ENCODE data around the gene TNFAIP8L2.

TNFAIP8L2 gene

DNA sequence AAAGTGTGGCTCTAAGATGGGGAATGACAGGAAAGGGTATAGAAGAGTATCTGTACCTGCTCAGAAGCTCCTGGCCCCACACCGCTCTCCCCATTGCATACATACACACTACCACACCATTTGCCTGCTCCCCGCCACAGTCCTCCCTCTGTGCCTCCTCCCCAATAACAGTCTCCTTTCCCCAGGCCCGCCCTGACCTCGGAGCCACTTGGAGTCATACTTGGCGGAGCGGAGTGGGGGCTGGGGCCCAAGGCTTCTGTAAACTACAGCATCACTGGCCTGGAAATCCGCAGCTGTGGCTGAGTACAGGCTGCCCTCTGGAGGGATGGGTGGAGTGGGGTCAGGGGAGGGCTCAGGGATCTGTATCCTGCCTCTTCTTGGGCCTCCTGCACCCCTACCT is 18.7 kb upstream of the TNFAIP8L2 start:
- peaks cover 68% of the 10 kb centered on the region for H3K36me3 ChIP-seq (ENCODE audit: insufficient read depth, insufficient read length, low read length)
- no peaks in the 10 kb centered on the region for H3K9me3 ChIP-seq (ENCODE audit: insufficient read depth, low read length)
- TF ChIP-seq YY1 (IDR thresholded peaks at IDR 0.05; ENCODE audit: insufficient read depth, insufficient read length), result no peak
- no peak overlapping the region for H3K4me3 ChIP-seq (ENCODE audit: insufficient read length, low read depth)
- no peak for DNase-seq (ENCODE audit: low read depth, low spot score)
- no peaks in the 10 kb centered on the region for H3K27me3 ChIP-seq (ENCODE audit: insufficient read depth, insufficient read length)
- no peak overlapping the region for H3K9ac ChIP-seq (ENCODE audit: insufficient read length, low read depth)
- peaks cover 17% of the 10 kb centered on the region for H3K4me1 ChIP-seq (ENCODE audit: insufficient read depth, insufficient read length)

DNA sequence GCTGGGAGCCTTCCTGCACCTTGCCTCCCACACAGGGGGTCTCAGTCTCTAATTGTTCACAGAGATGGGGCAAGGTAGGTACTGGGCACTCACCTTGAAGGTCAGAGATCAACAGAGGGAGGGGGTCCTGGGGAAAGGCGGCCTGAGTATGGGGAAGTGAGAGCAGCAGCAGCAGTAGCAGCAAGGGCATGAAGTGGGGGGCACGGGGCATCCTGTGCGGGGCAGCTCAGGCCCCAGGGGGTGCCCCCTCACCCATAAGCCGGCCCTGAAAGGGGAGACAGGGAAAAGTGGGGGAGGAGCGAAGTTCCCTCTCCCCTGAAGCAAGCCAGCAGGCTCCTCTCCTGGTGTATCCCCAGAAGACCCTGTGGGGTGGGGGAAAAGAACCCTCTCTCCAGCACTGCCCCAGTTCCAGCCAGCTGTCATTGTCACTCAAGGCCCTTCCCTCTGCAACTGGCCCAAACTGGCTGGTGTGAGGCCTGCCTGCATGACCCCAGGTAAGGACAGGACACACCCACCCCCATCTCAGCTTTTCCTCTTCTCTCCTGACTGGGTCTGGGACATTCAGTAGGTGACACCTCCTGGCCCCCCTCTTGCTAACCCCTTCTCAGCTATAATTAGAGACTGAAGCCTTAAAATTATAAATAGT is 13.9 kb upstream of the TNFAIP8L2 start:
- Histone ChIP-seq H3K4me1 (ENCODE audit: insufficient read depth, insufficient read length) (peaks cover 35% of the 10 kb centered on the region), H3K36me3 (ENCODE audit: insufficient read depth, insufficient read length, low read length) (peaks cover 32% of the 10 kb centered on the region), H3K9me3 (ENCODE audit: insufficient read depth, low read length) (no peaks in the 10 kb centered on the region), H3K4me3 (ENCODE audit: insufficient read length, low read depth) (no peak overlapping the region), H3K27me3 (ENCODE audit: insufficient read depth, insufficient read length) (peaks cover 10% of the 10 kb centered on the region), H3K9ac (ENCODE audit: insufficient read length, low read depth) (peak overlapping the region; percentile 12)
- DNase-seq (ENCODE audit: low read depth, low spot score), result no peak
- TF ChIP-seq YY1 (IDR thresholded peaks at IDR 0.05; ENCODE audit: insufficient read depth, insufficient read length) (no peak), ZNF274 (IDR thresholded peaks at IDR 0.05; ENCODE audit: low read depth, low read length) (no peak), SUZ12 (IDR thresholded peaks at IDR 0.05; ENCODE audit: extremely low read depth, insufficient read depth, insufficient read length) (no peak)

DNA sequence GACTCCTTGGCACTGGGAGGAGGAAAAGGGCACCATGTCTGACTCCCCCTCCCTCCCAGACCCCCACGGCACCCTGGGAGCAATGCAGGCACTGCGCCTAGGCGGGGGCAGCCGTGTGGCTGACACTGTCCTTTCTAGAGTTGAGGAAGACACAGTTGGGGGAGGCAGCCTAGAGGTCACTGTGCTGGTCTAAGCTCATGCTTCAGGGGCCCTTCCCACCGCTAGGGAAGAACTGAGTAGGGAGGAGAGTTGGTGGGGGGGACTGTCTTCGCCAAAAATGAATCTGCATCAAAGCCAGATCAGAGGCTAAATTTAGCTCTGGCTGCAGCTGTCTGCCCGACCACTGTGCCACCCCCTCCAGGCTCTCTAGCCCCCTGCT is 13.4 kb upstream of the TNFAIP8L2 start:
- Histone ChIP-seq H3K9me3 (ENCODE audit: insufficient read depth, low read length) (no peaks in the 10 kb centered on the region), H3K36me3 (ENCODE audit: insufficient read depth, insufficient read length, low read length) (peaks cover 28% of the 10 kb centered on the region), H3K4me3 (ENCODE audit: insufficient read length, low read depth) (no peak overlapping the region), H3K9ac (ENCODE audit: insufficient read length, low read depth) (peak overlapping the region; percentile 12), H3K27me3 (ENCODE audit: insufficient read depth, insufficient read length) (peaks cover 10% of the 10 kb centered on the region), H3K4me1 (ENCODE audit: insufficient read depth, insufficient read length) (peaks cover 32% of the 10 kb centered on the region)
- DNase-seq (ENCODE audit: low read depth, low spot score), result no peak
- no peak for TF ChIP-seq YY1 (IDR thresholded peaks at IDR 0.05; ENCODE audit: insufficient read depth, insufficient read length)
- TF ChIP-seq SUZ12 (IDR thresholded peaks at IDR 0.05; ENCODE audit: extremely low read depth, insufficient read depth, insufficient read length), result no peak
- no peak for TF ChIP-seq ZNF274 (IDR thresholded peaks at IDR 0.05; ENCODE audit: low read depth, low read length)

DNA sequence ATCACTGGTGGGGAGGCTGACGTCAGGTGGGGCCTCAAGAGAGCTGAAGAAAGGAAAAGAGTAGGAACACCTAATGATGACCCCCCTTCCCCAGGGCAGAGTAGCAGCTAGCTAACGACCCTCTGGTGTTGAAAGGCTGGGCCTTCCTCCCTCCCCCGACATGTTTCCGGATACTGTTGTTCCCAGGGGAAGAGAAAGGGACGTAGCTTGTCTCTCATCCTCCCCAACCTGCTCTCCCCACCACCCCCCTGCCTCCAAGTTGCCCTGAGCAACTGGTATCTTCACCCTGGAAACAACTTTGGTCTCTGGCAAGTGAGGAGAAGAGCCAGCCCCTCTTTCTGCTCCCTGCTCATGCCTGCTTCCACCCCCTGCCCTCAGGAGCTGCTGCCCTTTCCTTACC is 12.5 kb upstream of the TNFAIP8L2 start:
- H3K9me3 ChIP-seq (ENCODE audit: insufficient read depth, low read length), result no peaks in the 10 kb centered on the region
- H3K4me3 ChIP-seq (ENCODE audit: insufficient read length, low read depth), result no peak overlapping the region
- no peak overlapping the region for H3K9ac ChIP-seq (ENCODE audit: insufficient read length, low read depth)
- peaks cover 10% of the 10 kb centered on the region for H3K27me3 ChIP-seq (ENCODE audit: insufficient read depth, insufficient read length)
- peaks cover 30% of the 10 kb centered on the region for H3K4me1 ChIP-seq (ENCODE audit: insufficient read depth, insufficient read length)
- TF ChIP-seq YY1 (IDR thresholded peaks at IDR 0.05; ENCODE audit: insufficient read depth, insufficient read length), result no peak
- no peak for TF ChIP-seq ZNF274 (IDR thresholded peaks at IDR 0.05; ENCODE audit: low read depth, low read length)
- TF ChIP-seq SUZ12 (IDR thresholded peaks at IDR 0.05; ENCODE audit: extremely low read depth, insufficient read depth, insufficient read length), result no peak
- peak; percentile 75 for DNase-seq (ENCODE audit: low read depth, low spot score)
- peaks cover 22% of the 10 kb centered on the region for H3K36me3 ChIP-seq (ENCODE audit: insufficient read depth, insufficient read length, low read length)

DNA sequence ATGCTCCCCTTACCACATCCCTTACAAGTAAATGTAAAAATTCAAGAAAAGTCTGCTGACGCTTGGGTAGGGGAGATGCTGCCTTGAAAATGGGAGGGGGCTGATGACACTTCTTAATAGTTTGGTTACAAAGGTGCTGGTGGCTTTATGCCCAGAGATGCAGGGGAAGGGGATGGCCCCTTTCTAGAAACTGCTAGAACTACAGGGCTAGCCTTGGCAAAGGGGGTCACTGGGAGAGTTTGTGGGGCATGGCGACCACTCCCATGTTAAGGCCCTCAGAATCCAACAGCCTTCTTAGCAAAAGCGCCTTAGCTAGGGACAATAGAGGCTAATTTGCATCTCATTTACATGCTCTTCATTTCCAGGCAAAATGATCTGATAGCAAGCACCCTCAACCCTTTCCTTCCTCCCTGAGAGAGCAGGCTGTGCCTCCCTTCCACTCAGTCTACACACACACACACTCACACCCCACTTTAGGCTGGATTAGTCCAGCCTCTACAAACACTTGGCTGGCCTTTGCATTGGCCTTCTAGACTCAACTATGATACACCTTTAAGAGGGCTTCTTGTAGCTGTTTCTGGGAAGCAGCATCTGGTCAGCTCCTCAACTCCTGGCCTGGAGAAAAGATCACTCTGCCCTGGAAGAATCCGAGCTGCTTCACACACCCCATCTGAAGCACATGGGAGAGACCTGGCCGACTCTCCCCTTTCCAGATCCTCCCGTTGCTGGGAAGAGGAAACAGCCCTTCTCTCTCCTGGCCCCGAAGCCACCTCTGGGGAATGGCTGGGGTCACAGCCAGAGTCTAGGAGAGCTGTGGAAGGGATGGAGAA is 11.8 kb upstream of the TNFAIP8L2 start:
- Histone ChIP-seq H3K9me3 (ENCODE audit: insufficient read depth, low read length) (no peaks in the 10 kb centered on the region), H3K4me1 (ENCODE audit: insufficient read depth, insufficient read length) (peaks cover 30% of the 10 kb centered on the region), H3K4me3 (ENCODE audit: insufficient read length, low read depth) (peak overlapping the region; percentile 82), H3K36me3 (ENCODE audit: insufficient read depth, insufficient read length, low read length) (peaks cover 15% of the 10 kb centered on the region), H3K9ac (ENCODE audit: insufficient read length, low read depth) (peak overlapping the region; percentile 89), H3K27me3 (ENCODE audit: insufficient read depth, insufficient read length) (peaks cover 10% of the 10 kb centered on the region)
- TF ChIP-seq SUZ12 (IDR thresholded peaks at IDR 0.05; ENCODE audit: extremely low read depth, insufficient read depth, insufficient read length), result no peak
- no peak for TF ChIP-seq YY1 (IDR thresholded peaks at IDR 0.05; ENCODE audit: insufficient read depth, insufficient read length)
- no peak for TF ChIP-seq ZNF274 (IDR thresholded peaks at IDR 0.05; ENCODE audit: low read depth, low read length)
- DNase-seq (ENCODE audit: low read depth, low spot score), result no peak

DNA sequence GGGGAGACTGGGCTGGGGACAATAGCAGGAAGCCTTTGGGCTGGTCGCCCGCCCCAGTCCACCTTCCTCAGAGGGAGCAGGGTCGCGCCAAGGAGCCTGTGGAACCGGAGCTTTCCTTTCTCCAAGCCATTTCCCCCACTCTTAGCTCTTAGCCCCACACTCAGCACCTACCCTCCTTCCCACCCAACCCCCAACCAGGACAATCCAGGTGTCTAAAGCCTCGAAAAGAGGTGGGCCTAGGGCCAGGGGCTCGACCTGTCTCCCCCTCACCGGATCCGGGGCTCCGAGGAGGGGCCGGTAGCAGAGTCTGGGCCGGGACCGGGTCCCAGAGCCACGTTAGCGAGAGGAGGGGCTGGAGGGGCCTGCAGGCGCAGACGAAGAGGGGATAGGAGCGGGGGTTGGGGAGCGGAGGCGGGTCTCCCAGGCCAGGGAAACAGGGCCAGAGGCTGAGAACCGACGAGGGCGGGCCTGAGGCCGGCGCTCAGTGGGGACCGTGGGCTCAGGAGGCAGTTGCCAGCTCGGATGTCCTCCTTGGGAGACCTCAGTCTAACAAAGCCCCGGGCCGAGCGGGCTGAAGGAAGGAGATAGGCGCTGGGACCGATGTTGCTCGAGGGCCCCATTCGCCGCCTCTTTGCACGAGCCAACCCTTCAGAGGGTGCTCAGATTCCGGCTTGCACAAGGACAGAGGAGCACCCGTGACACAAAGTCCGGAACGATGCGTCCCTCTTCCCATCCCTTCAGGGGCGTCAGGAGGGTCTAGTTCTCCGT is 11.0 kb upstream of the TNFAIP8L2 start:
- no peak for DNase-seq (ENCODE audit: low read depth, low spot score)
- peak overlapping the region; percentile 89 for H3K9ac ChIP-seq (ENCODE audit: insufficient read length, low read depth)

DNA sequence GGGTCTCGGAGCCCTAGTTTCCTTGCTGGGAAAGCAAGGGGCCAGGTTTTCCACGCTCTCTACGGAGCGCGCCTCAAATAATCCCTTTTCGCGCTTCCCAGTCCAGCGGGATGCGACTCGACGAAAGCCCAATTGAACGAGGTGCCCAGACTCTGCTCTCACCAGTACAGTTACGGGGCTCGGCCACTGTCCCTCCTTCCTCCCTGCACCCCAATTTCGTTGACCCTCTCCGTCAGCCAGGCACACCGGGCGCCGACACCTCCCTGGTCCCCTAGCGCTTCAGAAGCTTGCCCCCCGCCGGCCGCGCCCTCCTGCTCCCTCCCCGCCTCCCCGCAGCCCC is 10.4 kb upstream of the TNFAIP8L2 start:
- peaks cover 8% of the 10 kb centered on the region for H3K36me3 ChIP-seq (ENCODE audit: insufficient read depth, insufficient read length, low read length)
- peak overlapping the region; percentile 89 for H3K9ac ChIP-seq (ENCODE audit: insufficient read length, low read depth)
- H3K4me1 ChIP-seq (ENCODE audit: insufficient read depth, insufficient read length), result peaks cover 30% of the 10 kb centered on the region
- TF ChIP-seq SUZ12 (IDR thresholded peaks at IDR 0.05; ENCODE audit: extremely low read depth, insufficient read depth, insufficient read length) (no peak), YY1 (IDR thresholded peaks at IDR 0.05; ENCODE audit: insufficient read depth, insufficient read length) (no peak), ZNF274 (IDR thresholded peaks at IDR 0.05; ENCODE audit: low read depth, low read length) (no peak)
- peak overlapping the region; percentile 82 for H3K4me3 ChIP-seq (ENCODE audit: insufficient read length, low read depth)
- peaks cover 10% of the 10 kb centered on the region for H3K27me3 ChIP-seq (ENCODE audit: insufficient read depth, insufficient read length)
- no peak for DNase-seq (ENCODE audit: low read depth, low spot score)
- H3K9me3 ChIP-seq (ENCODE audit: insufficient read depth, low read length), result no peaks in the 10 kb centered on the region

More for the DNA sequence above, 11.0 kb upstream of the TNFAIP8L2 start:
- peaks cover 8% of the 10 kb centered on the region for H3K36me3 ChIP-seq (ENCODE audit: insufficient read depth, insufficient read length, low read length)
- TF ChIP-seq YY1 (IDR thresholded peaks at IDR 0.05; ENCODE audit: insufficient read depth, insufficient read length) (no peak), ZNF274 (IDR thresholded peaks at IDR 0.05; ENCODE audit: low read depth, low read length) (no peak), SUZ12 (IDR thresholded peaks at IDR 0.05; ENCODE audit: extremely low read depth, insufficient read depth, insufficient read length) (no peak)
- H3K9me3 ChIP-seq (ENCODE audit: insufficient read depth, low read length), result no peaks in the 10 kb centered on the region
- H3K4me1 ChIP-seq (ENCODE audit: insufficient read depth, insufficient read length), result peaks cover 30% of the 10 kb centered on the region
- H3K27me3 ChIP-seq (ENCODE audit: insufficient read depth, insufficient read length), result peaks cover 10% of the 10 kb centered on the region
- H3K4me3 ChIP-seq (ENCODE audit: insufficient read length, low read depth), result peak overlapping the region; percentile 82

Data from NT2/D1 (cell line).